K562 (cell line): ENCODE results near the gene POGZ. TPM values are rescaled to one million over a fixed set of nuclear protein-coding genes. Genes with fewer than 3 reads are reported as not detected.

Experiments
- ATAC-seq: fragments of 200-7000 bp; cut with Tn5 transposase; 3 replicates; pipeline ENCODE4 v1.9.1; 2020; ENCODE audit warnings: moderate library complexity
- BruUV-seq: library from RNA; stranded (reverse); fragments of 400-500 nt; replicated peaks from 2 replicates; lab custom pipeline; 2021; lab: Mats Ljungman, UMichigan
- CTCF ChIA-PET: fragments of 300-600 bp; formaldehyde crosslinking; extraction: SDS; loops from one replicate; lab custom pipeline; 2021; ENCODE audit warnings: low intra/inter-chr PET ratio; lab: Yijun Ruan, JAX
- POLR2A ChIA-PET: fragments of 300-600, 350-650 bp; sonication (Branson Sonifier 250); formaldehyde crosslinking; extraction: SDS; loops from one replicate; lab custom pipeline; 2021; ENCODE audit warnings: antibody characterized with exemption, inconsistent platforms; lab: Yijun Ruan, JAX
- DNase-seq, 4 experiments: peaks; one replicate each; pipeline versions ENCODE4 v3.0.0 to v3.0.0-alpha.2; 2011 to 2018; ENCODE audit warnings: low spot score in 3 of 4, mixed read lengths in 3 of 4; ENCODE audit errors: extremely low read depth in 1 of 4
- FAIRE-seq: peaks from 2 replicates; lab custom pipeline; 2011; peaks lifted over from hg19 to GRCh38; lab: Jason Lieb, UNC
- H2AFZ ChIP-seq: 2 replicates; pipeline ENCODE4 v1.6.0; 2011; ENCODE audit warnings: low read depth, low read length, control low read depth, inconsistent platforms
- H3K27ac ChIP-seq: fragments of 200-600 bp; 3 replicates; pipeline ENCODE4 v1.8.0; 2011; ENCODE audit warnings: low read depth, mild to moderate bottlenecking, control low read depth, inconsistent platforms, low read length, moderate library complexity, mixed read lengths; ENCODE audit errors: extremely low read depth
- H3K27me3 ChIP-seq, 2 experiments: fragments of 300-600 bp in 1 of 2; 2 replicates in 1 of 2; 3 replicates in 1 of 2; pipeline versions ENCODE4 v1.6.0 to v1.8.0; 2011; ENCODE audit warnings: inconsistent platforms in 2 of 2, low read length in 2 of 2, mild to moderate bottlenecking in 1 of 2, mixed read lengths in 1 of 2, moderate library complexity in 1 of 2; ENCODE audit not compliant: control insufficient read depth in 2 of 2, insufficient read depth in 2 of 2
- H3K36me3 ChIP-seq: fragments of 300-600 bp; 3 replicates; pipeline ENCODE4 v1.8.0; 2011; ENCODE audit warnings: mild to moderate bottlenecking, low read length, inconsistent platforms; ENCODE audit not compliant: control insufficient read depth, insufficient read depth
- H3K4me1 ChIP-seq, 2 experiments: fragments of 200-600 bp in 1 of 2; replicated peaks in 1 of 2; 2 replicates in 1 of 2; 3 replicates in 1 of 2; pipeline versions ENCODE4 v1.5.1 to v1.8.0; 2011; ENCODE audit warnings: inconsistent platforms in 2 of 2, low read length in 2 of 2, mild to moderate bottlenecking in 1 of 2, mixed read lengths in 1 of 2, moderate library complexity in 1 of 2; ENCODE audit not compliant: control insufficient read depth in 2 of 2, insufficient read depth in 2 of 2
- H3K4me2 ChIP-seq: 2 replicates; pipeline ENCODE4 v1.6.1; 2011; ENCODE audit warnings: low read length, control low read depth, inconsistent platforms, mixed read lengths; ENCODE audit not compliant: insufficient read depth
- H3K4me3 ChIP-seq: fragments of 200-600 bp; sonication (generic), shearing (Covaris generic); 2 replicates; pipeline ENCODE4 v1.5.1; 2016; ENCODE audit warnings: control low read depth, inconsistent platforms
- H3K79me2 ChIP-seq: fragments of 200-600 bp; 3 replicates; pipeline ENCODE4 v1.8.0; 2011; ENCODE audit warnings: low read length, inconsistent platforms; ENCODE audit not compliant: control insufficient read depth, insufficient read depth
- H3K9ac ChIP-seq, 2 experiments: 2 replicates each; pipeline versions ENCODE4 v1.6.0 to v1.6.1; 2011; ENCODE audit warnings: low read depth in 2 of 2, low read length in 2 of 2, control low read depth in 1 of 2, inconsistent platforms in 1 of 2, mild to moderate bottlenecking in 1 of 2, mixed read lengths in 1 of 2; ENCODE audit not compliant: insufficient read depth in 1 of 2
- H3K9me1 ChIP-seq: one replicate; pipeline ENCODE4 v1.6.0; 2011; ENCODE audit warnings: inconsistent platforms, mild to moderate bottlenecking, low read length, moderate library complexity; ENCODE audit not compliant: control insufficient read depth, insufficient read depth
- H3K9me3 ChIP-seq: replicated peaks from 2 replicates; pipeline ENCODE4 v1.5.1; 2011; ENCODE audit warnings: low read depth, low read length, inconsistent platforms; ENCODE audit not compliant: control insufficient read depth, insufficient read depth
- H4K20me1 ChIP-seq: replicated peaks from 2 replicates; pipeline ENCODE4 v1.6.1; 2011; ENCODE audit warnings: low read length, inconsistent platforms, mixed read lengths; ENCODE audit not compliant: control insufficient read depth, insufficient read depth
- ASH1L ChIP-seq: fragments of 450-650 bp; IDR thresholded peaks from 2 replicates; pipeline ENCODE4 v1.6.1; 2018; ENCODE audit warnings: borderline replicate concordance, mild to moderate bottlenecking, low read depth; ENCODE audit not compliant: partially characterized antibody
- ELF2 ChIP-seq: fragments of 250-450 bp; sonication (Bioruptor Pico); IDR thresholded peaks from 2 replicates; pipeline ENCODE4 v1.5.0; 2021; ENCODE audit warnings: mild to moderate bottlenecking
- FOXJ2 ChIP-seq: fragments of 200-800 bp; sonication (Bioruptor generic); IDR thresholded peaks from 2 replicates; pipeline ENCODE4 v1.6.1; 2016; ENCODE audit warnings: missing genetic modification characterization, missing compliant biosample characterization
- FUS ChIP-seq: fragments of 200-400 bp; formaldehyde crosslinking; optimal IDR thresholded peaks from 2 replicates; pipeline ENCODE3; 2017; ENCODE audit warnings: low read depth, low read length
- HNRNPL ChIP-seq: fragments of 200-400 bp; formaldehyde crosslinking; IDR thresholded peaks from 2 replicates; pipeline ENCODE4 v1.6.1; 2017; ENCODE audit warnings: low read depth, mild to moderate bottlenecking, low read length
- ILK ChIP-seq: fragments of 450-650 bp; IDR thresholded peaks from 2 replicates; pipeline ENCODE4 v1.6.1; 2016; ENCODE audit warnings: missing genetic modification characterization, low read depth, mild to moderate bottlenecking, missing compliant biosample characterization, moderate library complexity, borderline replicate concordance
- KDM1A ChIP-seq, 2 experiments: fragments of 450-650 bp; IDR thresholded peaks; 2 replicates each; pipeline ENCODE4 v1.6.1; 2016; ENCODE audit warnings: mild to moderate bottlenecking in 2 of 2
- LCOR ChIP-seq: sonication (generic); formaldehyde crosslinking; IDR thresholded peaks from 2 replicates; pipeline ENCODE4 v1.8.0; 2022; ENCODE audit warnings: mild to moderate bottlenecking, missing genetic modification reagents
- MEF2D ChIP-seq: conservative IDR thresholded peaks from 2 replicates; pipeline ENCODE4 v1.6.1; 2016; ENCODE audit warnings: low read depth, missing genetic modification characterization, missing compliant biosample characterization
- MXD1 ChIP-seq: fragments of 250-450 bp; sonication (Bioruptor Pico); IDR thresholded peaks from 2 replicates; pipeline ENCODE4 v1.8.0; 2021; ENCODE audit warnings: borderline replicate concordance, mild to moderate bottlenecking, moderate library complexity; ENCODE audit not compliant: poor library complexity, severe bottlenecking
- NCOA2 ChIP-seq, 2 experiments: fragments of 450-650 bp; IDR thresholded peaks; 2 replicates each; pipeline ENCODE4 v1.6.1; 2018; ENCODE audit warnings: mild to moderate bottlenecking in 2 of 2, moderate library complexity in 1 of 2; ENCODE audit not compliant: partially characterized antibody in 2 of 2
- OTX1 ChIP-seq: fragments of 450-650 bp; formaldehyde crosslinking; IDR thresholded peaks from 2 replicates; pipeline ENCODE4 v1.4.0; 2022; ENCODE audit warnings: mild to moderate bottlenecking
- SLC30A9 ChIP-seq: fragments of 250-450 bp; sonication (Bioruptor Pico); IDR thresholded peaks from 2 replicates; pipeline ENCODE4 v1.8.0; 2022; ENCODE audit warnings: mild to moderate bottlenecking, moderate library complexity
- TBL1XR1 ChIP-seq, 2 experiments: IDR thresholded peaks; 2 replicates each; pipeline ENCODE4 v1.6.1; 2012; ENCODE audit warnings: improper control_type of control experiment in 2 of 2, low read length in 2 of 2, mild to moderate bottlenecking in 1 of 2
- ZBTB17 ChIP-seq: fragments of 450-650 bp; formaldehyde crosslinking; IDR thresholded peaks from 2 replicates; pipeline ENCODE4 v1.4.0; 2020; ENCODE audit warnings: mild to moderate bottlenecking
- WGBS: fragments of 100-300 bp; shearing (Covaris generic); methylation state at CpG from one replicate; pipeline ENCODE4 v1.1.6; 2016; ENCODE audit warnings: low coverage, mixed read lengths; ENCODE audit not compliant: insufficient coverage; ENCODE audit errors: missing lambda C conversion rate; 5-methylcytosine and 5-hydroxymethylcytosine counted together
- in situ Hi-C: fragments of 300-500 bp; cut with MboI; formaldehyde crosslinking; loops from 4 replicates; pipeline ENCODE4 v1.15.0; 2018; ENCODE audit warnings: inconsistent platforms, mixed read lengths
- intact Hi-C: fragments of 100-400 bp; cut with micrococcal nuclease; formaldehyde crosslinking; loops from 2 replicates; pipeline ENCODE4 v1.14.2; 2022
- polyA plus RNA-seq, 8 experiments: library from polyadenylated mRNA; depleted of rRNA in 4 of 8; stranded (reverse) in 5 of 8; unstranded in 3 of 8; fragments of >200 nt; fragmentation: Nextera tagmentation in 2 of 8; fragmentation: Illumina TruSeq in 1 of 8; extraction: Ambion mirVana in 2 of 8; extraction: Trizol in 1 of 8; gene quantifications; 2 replicates each; pipeline versions ENCODE4 v1.2.1 to v1.2.3, GENCODE V29; 2011 to 2014; ENCODE audit warnings: inconsistent platforms in 1 of 8, missing spikeins in 1 of 8
- total RNA-seq, 7 experiments: library from RNA; depleted of rRNA in 6 of 7; stranded (reverse); fragments of >200 nt in 6 of 7; fragmentation: Illumina TruSeq in 2 of 7; extraction: Trizol in 2 of 7; gene quantifications; 2 replicates each; pipeline versions ENCODE4 v1.2.1 to v1.2.3, GENCODE V29; 2011 to 2021; ENCODE audit warnings: low replicate concordance in 1 of 7

Gene POGZ
- total and polyA plus RNA-seq, 9 of the 15 experiments (the other 6 are each of a cell fraction or from before 2014, with no cell fraction given), result 9.4 to 40.6 (median 21.6) TPM

GRCh38 chr1:151407304-151407703, 52.0 kb downstream of the POGZ start:
- H3K27ac ChIP-seq, result no peak overlapping the region
- H3K9me1 ChIP-seq, result no peaks in the 10 kb centered on the region
- FAIRE-seq, result no peak
- H3K4me1 ChIP-seq, result no peaks in the 10 kb centered on the region
- no peaks in the 10 kb centered on the region; the same call in 2 of the 3 replicates for H3K79me2 ChIP-seq
- no peak overlapping the region for H3K4me3 ChIP-seq
- BruUV-seq, result no TSS peak
- WGBS, result 88% methylated on average over 3 of the region's 3 CpGs
- intact Hi-C loops (no loop called here), in situ Hi-C loops (loop anchor here (5.0 kb wide), 1 partner anchor 110 kb away; no protein-coding TSS in a partner anchor)
- ChIA-PET POLR2A (interaction anchor here (1.0 to 1.7 kb wide), 3 partner anchors 8 to 15 kb away, joined by 4 to 7 read pairs (median 6); partner anchors contain the start of gene PSMB4), CTCF (interaction anchor here (0.5 kb wide), 1 partner anchor 43 kb away, joined by 5 read pairs; no protein-coding TSS in a partner anchor)
- no peak overlapping the region for H2AFZ ChIP-seq
- TF ChIP-seq MXD1 (CRISPR knock-in tag), result no peak
- TF ChIP-seq SLC30A9 (CRISPR knock-in tag), result no peak
- ATAC-seq, result no peak
- H3K36me3 ChIP-seq, result peaks cover 89% of the 10 kb centered on the region
- H3K9me3 ChIP-seq, result no peaks in the 10 kb centered on the region
- no peaks in the 10 kb centered on the region for H4K20me1 ChIP-seq
- no peaks in the 10 kb centered on the region for H3K27me3 ChIP-seq
- no peak for DNase-seq
- no peak overlapping the region for H3K4me2 ChIP-seq
- no peak overlapping the region for H3K9ac ChIP-seq

- H3K9ac ChIP-seq, result no peak overlapping the region
- H2AFZ ChIP-seq, result no peak overlapping the region
- ATAC-seq (no peak), DNase-seq (no peak), FAIRE-seq (no peak)
- no peaks in the 10 kb centered on the region; a peak in 1 of 5 replicates for H3K4me1 ChIP-seq
- H3K4me3 ChIP-seq, result no peak overlapping the region
- BruUV-seq, result no TSS peak
- no peak overlapping the region for H3K4me2 ChIP-seq
- peaks cover 90% of the 10 kb centered on the region for H3K36me3 ChIP-seq
- H3K9me3 ChIP-seq, result no peaks in the 10 kb centered on the region
- H3K79me2 ChIP-seq, result peaks cover 3% of the 10 kb centered on the region
- H4K20me1 ChIP-seq, result no peaks in the 10 kb centered on the region
- no peaks in the 10 kb centered on the region for H3K27me3 ChIP-seq
- CTCF ChIA-PET, result no interaction called here
- no peak overlapping the region for H3K27ac ChIP-seq
- intact Hi-C loops (no loop called here), in situ Hi-C loops (loop anchor here (5.0 kb wide), 1 partner anchor 109 kb away; no protein-coding TSS in a partner anchor)
- no peaks in the 10 kb centered on the region for H3K9me1 ChIP-seq
- WGBS, result 92% methylated on average over 8 of the region's 8 CpGs
- POLR2A ChIA-PET, result interaction anchor here (1.0 to 1.7 kb wide), 3 partner anchors 11 to 66 kb away, joined by 3 to 7 read pairs (median 4); no protein-coding TSS in a partner anchor
- TF ChIP-seq LCOR (CRISPR knock-in tag), result no peak
- TF ChIP-seq ASH1L, result no peak
- TF ChIP-seq KDM1A (IDR thresholded peaks at IDR 0.05), result no peak
- TF ChIP-seq FUS, result no peak
- no peak for TF ChIP-seq NCOA2 (IDR thresholded peaks at IDR 0.05; ENCODE audit: partially characterized antibody in 2 of 2)
- TF ChIP-seq FOXJ2 (tag), result no peak
- TF ChIP-seq ILK (tag), result no peak
- TF ChIP-seq MEF2D (tag), result no peak
- no peak for TF ChIP-seq HNRNPL
- TF ChIP-seq ZBTB17 (CRISPR knock-in tag), result no peak
- TF ChIP-seq OTX1 (CRISPR knock-in tag), result no peak
- TF ChIP-seq TBL1XR1 (IDR thresholded peaks at IDR 0.05; ENCODE audit: low read length in 2 of 2), result no peak
- TF ChIP-seq ELF2, result no peak
Measured at GRCh38 chr1:151406176-151406575, 53.1 kb downstream of the POGZ start.
